ENCODE measurements around the gene TPSG1. TPM values are rescaled to one million over a fixed set of nuclear protein-coding genes. Genes with fewer than 3 reads are reported as not detected.
"Not testable (repeated sequence)": the region's sequence is repeated elsewhere in the genome, so short reads cannot be mapped to it uniquely, and the experiment has no call there.

TPSG1 gene
- 1 to 10 TPM in 1 of 2 donors, not detected in 1; 1.3 TPM for total RNA-seq

GRCh38 chr16:1225051-1225451 is at the start of gene TPSG1:
Gene TPSG1 (minus strand): TSS chr16:1225268. CDS start chr16:1225252, 16 bp downstream.
- no peak for ATAC-seq
- Mint-ChIP-seq H3K27me3 (no peaks in the 10 kb centered on the region), H3K4me1 (ENCODE audit: low read depth in 2 of 2) (no peaks in the 10 kb centered on the region), H3K36me3 (no peaks in the 10 kb centered on the region), H3K9me3 (no peaks in the 10 kb centered on the region), H3K27ac (no peak within 1 kb of the TSS), H3K4me3 (no peak within 1 kb of the TSS)
- DNase-seq (ENCODE audit: low spot score) = no peak

GRCh38 chr16:1274767-1275166 is 49.7 kb upstream of the TPSG1 start:
- H3K36me3 Mint-ChIP-seq = no peaks in the 10 kb centered on the region
- H3K9me3 Mint-ChIP-seq = no peaks in the 10 kb centered on the region
- H3K27me3 Mint-ChIP-seq = peaks cover 0 to 16% of the 10 kb centered on the region in 2 donors
- no peak overlapping the region for H3K27ac Mint-ChIP-seq
- H3K4me1 Mint-ChIP-seq (ENCODE audit: low read depth in 2 of 2) = peaks cover 0 to 3% of the 10 kb centered on the region in 2 donors
- ATAC-seq (no peak), DNase-seq (ENCODE audit: low spot score) (no peak)
- H3K4me3 Mint-ChIP-seq = no peak overlapping the region

- Mint-ChIP-seq H3K4me1 (ENCODE audit: low read depth in 2 of 2) (peaks cover 0 to 3% of the 10 kb centered on the region in 2 donors), H3K9me3 (no peaks in the 10 kb centered on the region), H3K27ac (no peak overlapping the region), H3K27me3 (peaks cover 0 to 16% of the 10 kb centered on the region in 2 donors), H3K4me3 (no peak overlapping the region), H3K36me3 (no peaks in the 10 kb centered on the region)
- ATAC-seq (peak in 1 of 2 donors; percentile 33), DNase-seq (ENCODE audit: low spot score) (no peak)
These were observed 48.7 kb upstream of the TPSG1 start for GRCh38 chr16:1273816-1274215.

GRCh38 chr16:1272453-1273198 is 47.6 kb upstream of the TPSG1 start:
- ATAC-seq (no peak), DNase-seq (ENCODE audit: low spot score) (no peak)
- no peaks in the 10 kb centered on the region for H3K9me3 Mint-ChIP-seq
- H3K27ac Mint-ChIP-seq = no peak overlapping the region
- H3K27me3 Mint-ChIP-seq = peaks cover 0 to 14% of the 10 kb centered on the region in 2 donors
- no peak overlapping the region for H3K4me3 Mint-ChIP-seq
- H3K36me3 Mint-ChIP-seq = no peaks in the 10 kb centered on the region
- peaks cover 0 to 3% of the 10 kb centered on the region in 2 donors for H3K4me1 Mint-ChIP-seq (ENCODE audit: low read depth in 2 of 2)

- not testable (repeated sequence) for ATAC-seq; H3K27ac Mint-ChIP-seq; H3K4me1 Mint-ChIP-seq (ENCODE audit: low read depth in 2 of 2); H3K9me3 Mint-ChIP-seq; H3K36me3 Mint-ChIP-seq; H3K4me3 Mint-ChIP-seq
- peak; percentile 51 for DNase-seq (ENCODE audit: low spot score)
- peaks cover 0 to 14% of the 10 kb centered on the region in 2 donors for H3K27me3 Mint-ChIP-seq
These were observed 46.8 kb upstream of the TPSG1 start for GRCh38 chr16:1271724-1272413.

- no peaks in the 10 kb centered on the region for H3K9me3 Mint-ChIP-seq
- H3K27ac Mint-ChIP-seq = no peak overlapping the region
- peaks cover 0 to 14% of the 10 kb centered on the region in 2 donors for H3K27me3 Mint-ChIP-seq
- H3K4me1 Mint-ChIP-seq (ENCODE audit: low read depth in 2 of 2) = peaks cover 0 to 3% of the 10 kb centered on the region in 2 donors
- no peaks in the 10 kb centered on the region for H3K36me3 Mint-ChIP-seq
- H3K4me3 Mint-ChIP-seq = no peak overlapping the region
- ATAC-seq (no peak), DNase-seq (ENCODE audit: low spot score) (peak; percentile 23)
These were observed 46.3 kb upstream of the TPSG1 start for GRCh38 chr16:1271380-1271723.

- H3K9me3 Mint-ChIP-seq; DNase-seq (ENCODE audit: low spot score); H3K27me3 Mint-ChIP-seq; H3K4me3 Mint-ChIP-seq; H3K36me3 Mint-ChIP-seq; ATAC-seq; H3K27ac Mint-ChIP-seq; H3K4me1 Mint-ChIP-seq (ENCODE audit: low read depth in 2 of 2): not testable (repeated sequence)
These were observed 44.4 kb upstream of the TPSG1 start for GRCh38 chr16:1269418-1269817.

GRCh38 chr16:1265826-1266225 is 40.8 kb upstream of the TPSG1 start:
- Mint-ChIP-seq H3K27me3 (peaks cover 0 to 4% of the 10 kb centered on the region in 2 donors), H3K4me1 (ENCODE audit: low read depth in 2 of 2) (peaks cover 0 to 6% of the 10 kb centered on the region in 2 donors), H3K4me3 (no peak overlapping the region), H3K9me3 (peaks cover 8% of the 10 kb centered on the region), H3K36me3 (no peaks in the 10 kb centered on the region), H3K27ac (no peak overlapping the region)
- peak; percentile 58 for DNase-seq (ENCODE audit: low spot score)
- ATAC-seq = no peak

GRCh38 chr16:1265090-1265630 is 40.1 kb upstream of the TPSG1 start:
- H3K27ac Mint-ChIP-seq = no peak overlapping the region
- DNase-seq (ENCODE audit: low spot score) (peak; percentile 20), ATAC-seq (no peak)
- peaks cover 0 to 6% of the 10 kb centered on the region in 2 donors for H3K4me1 Mint-ChIP-seq (ENCODE audit: low read depth in 2 of 2)
- H3K4me3 Mint-ChIP-seq = no peak overlapping the region
- H3K27me3 Mint-ChIP-seq = peaks cover 0 to 8% of the 10 kb centered on the region in 2 donors
- H3K9me3 Mint-ChIP-seq = peaks cover 8% of the 10 kb centered on the region
- H3K36me3 Mint-ChIP-seq = no peaks in the 10 kb centered on the region

GRCh38 chr16:1264345-1265089 is 39.4 kb upstream of the TPSG1 start:
- no peak overlapping the region for H3K27ac Mint-ChIP-seq
- peaks cover 0 to 6% of the 10 kb centered on the region in 2 donors for H3K4me1 Mint-ChIP-seq (ENCODE audit: low read depth in 2 of 2)
- H3K36me3 Mint-ChIP-seq = no peaks in the 10 kb centered on the region
- H3K9me3 Mint-ChIP-seq = peaks cover 8% of the 10 kb centered on the region
- peaks cover 0 to 8% of the 10 kb centered on the region in 2 donors for H3K27me3 Mint-ChIP-seq
- no peak for ATAC-seq
- DNase-seq (ENCODE audit: low spot score) = no peak
- no peak overlapping the region for H3K4me3 Mint-ChIP-seq

GRCh38 chr16:1263591-1264344 is 38.7 kb upstream of the TPSG1 start:
- peaks cover 0 to 12% of the 10 kb centered on the region in 2 donors for H3K27me3 Mint-ChIP-seq
- ATAC-seq (no peak), DNase-seq (ENCODE audit: low spot score) (peak; percentile 60)
- H3K9me3 Mint-ChIP-seq = peaks cover 8% of the 10 kb centered on the region
- peaks cover 5 to 6% of the 10 kb centered on the region in 2 donors for H3K4me1 Mint-ChIP-seq (ENCODE audit: low read depth in 2 of 2)
- no peaks in the 10 kb centered on the region for H3K36me3 Mint-ChIP-seq
- no peak overlapping the region for H3K4me3 Mint-ChIP-seq
- H3K27ac Mint-ChIP-seq = no peak overlapping the region

GRCh38 chr16:1262846-1263221 is 37.8 kb upstream of the TPSG1 start:
- peaks cover 8% of the 10 kb centered on the region for H3K9me3 Mint-ChIP-seq
- ATAC-seq (no peak), DNase-seq (ENCODE audit: low spot score) (no peak)
- H3K27ac Mint-ChIP-seq = no peak overlapping the region
- H3K27me3 Mint-ChIP-seq = peaks cover 0 to 13% of the 10 kb centered on the region in 2 donors
- H3K36me3 Mint-ChIP-seq = no peaks in the 10 kb centered on the region
- H3K4me3 Mint-ChIP-seq = no peak overlapping the region
- peaks cover 5 to 6% of the 10 kb centered on the region in 2 donors for H3K4me1 Mint-ChIP-seq (ENCODE audit: low read depth in 2 of 2)

- peaks cover 0 to 13% of the 10 kb centered on the region in 2 donors for H3K27me3 Mint-ChIP-seq
- no peak overlapping the region for H3K27ac Mint-ChIP-seq
- peaks cover 5 to 6% of the 10 kb centered on the region in 2 donors for H3K4me1 Mint-ChIP-seq (ENCODE audit: low read depth in 2 of 2)
- DNase-seq (ENCODE audit: low spot score) (peak; percentile 57), ATAC-seq (no peak)
- H3K4me3 Mint-ChIP-seq = no peak overlapping the region
- H3K36me3 Mint-ChIP-seq = no peaks in the 10 kb centered on the region
- peaks cover 8% of the 10 kb centered on the region for H3K9me3 Mint-ChIP-seq
These were observed 37.3 kb upstream of the TPSG1 start for GRCh38 chr16:1262210-1262845.

All from natural killer cell treated with Interleukin-12 subunit alpha and Interleukin-12 subunit beta and Interleukin-15 and Interleukin-18, amount 100 ng/mL, for 72 hours (primary cell).